ENCODE results near the gene OPN1LW. TPM values are rescaled to one million over a fixed set of nuclear protein-coding genes. Genes with fewer than 3 reads are reported as not detected.
"Not testable (repeated sequence)": the region's sequence is repeated elsewhere in the genome, so short reads cannot be mapped to it uniquely, and the experiment has no call there.

Gene OPN1LW
- total RNA-seq (not detected), polyA plus RNA-seq (not detected)
- long read RNA-seq, donor 1: 0 reads
- long read RNA-seq, donor 2: 0 reads
- long read RNA-seq, donor 3: 0 reads

DNA sequence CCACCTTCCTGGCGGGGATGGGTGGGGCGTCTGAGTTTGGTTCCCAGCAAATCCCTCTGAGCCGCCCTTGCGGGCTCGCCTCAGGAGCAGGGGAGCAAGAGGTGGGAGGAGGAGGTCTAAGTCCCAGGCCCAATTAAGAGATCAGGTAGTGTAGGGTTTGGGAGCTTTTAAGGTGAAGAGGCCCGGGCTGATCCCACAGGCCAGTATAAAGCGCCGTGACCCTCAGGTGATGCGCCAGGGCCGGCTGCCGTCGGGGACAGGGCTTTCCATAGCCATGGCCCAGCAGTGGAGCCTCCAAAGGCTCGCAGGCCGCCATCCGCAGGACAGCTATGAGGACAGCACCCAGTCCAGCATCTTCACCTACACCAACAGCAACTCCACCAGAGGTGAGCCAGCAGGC, at the start of gene OPN1LW:
TSS of gene OPN1LW (plus strand) at position 234 of the 400 bp plus-strand sequence. CDS start at position 275, 41 bp downstream.
- WGBS, 2 donors: 98 to 100% methylated on average over 10 to 13 of the region's 15 CpGs
- H3K27me3 ChIP-seq; intact Hi-C loops (cut with DNase I); ATAC-seq; H3K4me3 ChIP-seq; DNase-seq; H3K36me3 ChIP-seq; H3K9me3 ChIP-seq; H3K4me1 ChIP-seq; H3K27ac ChIP-seq: not testable (repeated sequence)

DNA sequence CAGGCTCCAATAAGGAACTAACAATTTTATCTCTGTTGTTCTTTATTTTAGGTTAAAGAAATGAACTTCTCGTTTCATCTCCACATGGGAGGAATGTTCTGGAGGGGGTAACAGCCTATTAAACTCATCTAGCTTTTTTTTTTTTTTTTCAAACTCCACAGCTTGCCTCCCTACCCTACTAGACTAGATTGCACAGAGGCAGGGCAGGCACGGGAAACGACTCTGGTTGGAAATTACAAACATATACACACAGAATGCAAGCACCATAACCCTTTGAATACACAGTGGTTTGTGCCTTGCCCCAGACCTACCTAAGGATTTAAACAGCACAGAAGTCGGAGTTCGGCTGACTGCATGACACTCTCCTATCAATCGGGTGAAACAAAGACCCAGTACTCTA, 49.2 kb upstream of the OPN1LW start:
- Histone ChIP-seq H3K4me1 (peaks cover 2 to 63% (median 42%) of the 10 kb centered on the region in 9 donors), H3K27me3 (peaks cover 0 to 58% (median 0%) of the 10 kb centered on the region in 7 donors), H3K27ac (peak overlapping the region in 2 of 10 donors; percentile 28 to 97), H3K9me3 (no peaks in the 10 kb centered on the region), H3K36me3 (peaks cover 0 to 9% (median 0%) of the 10 kb centered on the region in 9 donors), H3K4me3 (peak overlapping the region in 7 of 10 donors; percentile 3 to 81 (median 71))
- DNase-seq (no peak), ATAC-seq (no peak)
- WGBS, 2 donors: 26 to 27% methylated on average over 6 of the region's 6 CpGs
- intact Hi-C loops (cut with DNase I): loop anchor here in 2 of 10 donors (5.0 to 10.0 kb wide), 3 partner anchors 43 to 83 kb away; no protein-coding TSS in a partner anchor
- TF ChIP-seq, protein P1, sequence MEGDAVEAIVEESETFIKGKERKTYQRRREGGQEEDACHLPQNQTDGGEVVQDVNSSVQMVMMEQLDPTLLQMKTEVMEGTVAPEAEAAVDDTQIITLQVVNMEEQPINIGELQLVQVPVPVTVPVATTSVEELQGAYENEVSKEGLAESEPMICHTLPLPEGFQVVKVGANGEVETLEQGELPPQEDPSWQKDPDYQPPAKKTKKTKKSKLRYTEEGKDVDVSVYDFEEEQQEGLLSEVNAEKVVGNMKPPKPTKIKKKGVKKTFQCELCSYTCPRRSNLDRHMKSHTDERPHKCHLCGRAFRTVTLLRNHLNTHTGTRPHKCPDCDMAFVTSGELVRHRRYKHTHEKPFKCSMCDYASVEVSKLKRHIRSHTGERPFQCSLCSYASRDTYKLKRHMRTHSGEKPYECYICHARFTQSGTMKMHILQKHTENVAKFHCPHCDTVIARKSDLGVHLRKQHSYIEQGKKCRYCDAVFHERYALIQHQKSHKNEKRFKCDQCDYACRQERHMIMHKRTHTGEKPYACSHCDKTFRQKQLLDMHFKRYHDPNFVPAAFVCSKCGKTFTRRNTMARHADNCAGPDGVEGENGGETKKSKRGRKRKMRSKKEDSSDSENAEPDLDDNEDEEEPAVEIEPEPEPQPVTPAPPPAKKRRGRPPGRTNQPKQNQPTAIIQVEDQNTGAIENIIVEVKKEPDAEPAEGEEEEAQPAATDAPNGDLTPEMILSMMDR (IDR thresholded peaks at IDR 0.05): no peak

DNA sequence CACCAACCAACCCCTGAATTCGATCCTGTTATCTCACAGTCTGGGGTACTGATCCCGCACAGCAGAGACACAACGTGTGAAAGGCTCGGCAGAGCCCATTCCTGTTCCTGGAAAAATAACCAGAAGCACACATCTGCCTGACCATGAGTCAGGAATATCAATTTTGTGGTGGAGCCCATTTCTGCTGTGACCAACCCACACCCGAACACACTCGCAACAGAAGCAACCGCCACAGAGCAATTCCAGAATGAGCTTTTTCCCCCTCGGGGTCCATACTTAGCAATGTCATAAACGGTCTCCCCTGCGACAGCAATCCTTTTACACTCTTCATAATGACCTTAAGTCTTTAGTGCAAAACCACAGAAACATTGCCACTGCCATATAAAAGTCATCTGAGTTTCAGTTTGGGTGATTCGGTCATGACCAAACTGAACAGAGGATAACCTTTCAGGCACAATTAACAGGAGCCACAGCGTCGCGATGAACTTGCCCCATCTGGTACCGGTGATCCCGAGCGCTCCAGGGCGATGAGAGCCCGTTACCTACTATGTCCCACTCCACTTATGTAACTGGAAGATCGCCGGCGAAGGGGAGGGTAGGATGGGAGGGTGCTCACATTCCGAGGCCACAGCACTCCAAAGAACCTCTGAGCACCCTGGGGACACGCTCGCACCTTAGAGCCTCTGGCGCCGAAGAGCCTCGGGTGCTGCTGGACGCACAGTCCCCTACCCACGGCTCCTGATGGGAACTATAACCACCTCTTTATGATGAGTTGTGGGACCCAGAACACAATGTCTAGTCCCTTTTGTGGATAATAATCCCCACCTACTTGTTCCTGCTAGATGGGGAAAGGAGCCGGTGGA, 47.7 kb upstream of the OPN1LW start:
- DNase-seq: peak; percentile 16 to 24

DNA sequence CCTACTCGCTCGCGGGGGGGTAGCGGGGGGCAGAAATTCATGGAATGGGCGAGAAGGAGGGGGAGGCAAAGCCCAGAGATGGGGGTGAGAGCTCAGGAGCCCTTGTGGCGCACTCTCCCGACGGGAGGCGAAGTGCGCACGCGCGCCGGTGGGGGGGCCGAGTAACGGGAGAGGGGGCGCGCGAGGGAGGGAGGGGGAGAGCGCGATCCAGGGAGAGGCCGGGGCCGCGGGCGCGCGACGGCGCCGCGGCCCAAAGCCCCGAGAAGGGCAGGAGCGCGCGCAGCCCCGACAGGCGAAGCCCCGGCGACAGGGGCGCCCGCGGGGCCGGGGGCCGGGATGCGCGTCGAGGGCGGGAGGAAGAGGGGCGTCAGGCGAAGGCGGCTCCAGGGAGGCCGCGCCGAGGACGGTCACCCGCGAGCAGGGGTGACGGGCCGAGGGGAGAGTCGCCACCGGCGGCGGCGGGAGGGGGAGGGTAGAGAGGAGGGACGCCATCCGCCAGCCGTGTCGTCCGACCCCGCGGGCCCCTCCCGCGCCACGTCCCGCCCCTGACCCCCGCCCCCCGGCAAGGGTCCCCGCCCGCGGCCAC, 46.9 kb upstream of the OPN1LW start:
- peak; percentile 65 to 87 (median 80) for ATAC-seq
- H3K27ac ChIP-seq: peak overlapping the region; percentile 92 to 98 (median 96)
- peaks cover 0 to 49% (median 0%) of the 10 kb centered on the region in 7 donors for H3K27me3 ChIP-seq
- TF ChIP-seq, protein P1 (IDR thresholded peaks at IDR 0.05): no peak
- DNase-seq: peak; percentile 75 to 77
- 0 to 4% methylated on average over 5 to 54 of the region's 80 CpGs for WGBS, 2 donors
- H3K36me3 ChIP-seq: no peaks in the 10 kb centered on the region
- H3K9me3 ChIP-seq: no peaks in the 10 kb centered on the region
- peak overlapping the region; percentile 44 to 81 (median 72) for H3K4me3 ChIP-seq
- H3K4me1 ChIP-seq: peaks cover 2 to 47% (median 40%) of the 10 kb centered on the region in 9 donors
- intact Hi-C loops (cut with DNase I): loop anchor here in 2 of 10 donors (5.0 to 10.0 kb wide), 2 partner anchors 72 to 85 kb away; no protein-coding TSS in a partner anchor

More for the DNA sequence above, 47.7 kb upstream of the OPN1LW start:
- TF ChIP-seq, protein P1 (IDR thresholded peaks at IDR 0.05): no peak
- H3K27ac ChIP-seq: peak overlapping the region; percentile 92 to 98 (median 96)
- 4 to 5% methylated on average over 31 of the region's 31 CpGs for WGBS, 2 donors
- H3K9me3 ChIP-seq: no peaks in the 10 kb centered on the region
- H3K36me3 ChIP-seq: peaks cover 0 to 3% (median 0%) of the 10 kb centered on the region in 9 donors
- peak overlapping the region; percentile 44 to 81 (median 72) for H3K4me3 ChIP-seq
- intact Hi-C loops (cut with DNase I): loop anchor here in 2 of 10 donors (5.0 to 10.0 kb wide), 2 partner anchors 72 to 84 kb away; no protein-coding TSS in a partner anchor
- peaks cover 0 to 46% (median 0%) of the 10 kb centered on the region in 7 donors for H3K27me3 ChIP-seq
- H3K4me1 ChIP-seq: peaks cover 2 to 54% (median 41%) of the 10 kb centered on the region in 9 donors
- peak; percentile 3 to 63 (median 50) for ATAC-seq
